Vagina (tissue), 2 donors: ENCODE measurements around the gene SLC24A3.

ENCODE experiments used
- POLR2A ChIP-seq, 2 donors: fragments of 450-650 bp; IDR thresholded peaks; one replicate each; pipeline ENCODE4 v1.6.1; 2017; ENCODE audit warnings: antibody characterized with exemption in 2 of 2, mild to moderate bottlenecking in 2 of 2, moderate library complexity in 2 of 2
- POLR2AphosphoS5 ChIP-seq, 2 donors: sonication (generic); formaldehyde crosslinking; IDR thresholded peaks; one replicate each; pipeline ENCODE4 v1.9.0; 2017; ENCODE audit warnings: antibody characterized with exemption in 2 of 2, mild to moderate bottlenecking in 2 of 2, low read depth in 1 of 2; ENCODE audit not compliant: insufficient read depth in 1 of 2
- TF ChIP-seq, protein P1 (sequence below), 3 experiments: fragments of 450-650 bp in 2 of 3; fragments of 200-600 bp in 1 of 3; sonication (generic) in 1 of 3; IDR thresholded peaks; one replicate each; pipeline ENCODE4 v1.5.1; 2017 to 2019; ENCODE audit warnings: antibody characterized with exemption in 3 of 3, mild to moderate bottlenecking in 2 of 3, moderate library complexity in 2 of 3

GRCh38 chr20:19741924-19742323 lies 529.5 kb downstream of the SLC24A3 start:
- TF ChIP-seq POLR2AphosphoS5 (IDR thresholded peaks at IDR 0.05; ENCODE audit: insufficient read depth in 1 of 2, low read depth in 1 of 2) (no peak), POLR2A (IDR thresholded peaks at IDR 0.05) (no peak)
- TF ChIP-seq, protein P1, sequence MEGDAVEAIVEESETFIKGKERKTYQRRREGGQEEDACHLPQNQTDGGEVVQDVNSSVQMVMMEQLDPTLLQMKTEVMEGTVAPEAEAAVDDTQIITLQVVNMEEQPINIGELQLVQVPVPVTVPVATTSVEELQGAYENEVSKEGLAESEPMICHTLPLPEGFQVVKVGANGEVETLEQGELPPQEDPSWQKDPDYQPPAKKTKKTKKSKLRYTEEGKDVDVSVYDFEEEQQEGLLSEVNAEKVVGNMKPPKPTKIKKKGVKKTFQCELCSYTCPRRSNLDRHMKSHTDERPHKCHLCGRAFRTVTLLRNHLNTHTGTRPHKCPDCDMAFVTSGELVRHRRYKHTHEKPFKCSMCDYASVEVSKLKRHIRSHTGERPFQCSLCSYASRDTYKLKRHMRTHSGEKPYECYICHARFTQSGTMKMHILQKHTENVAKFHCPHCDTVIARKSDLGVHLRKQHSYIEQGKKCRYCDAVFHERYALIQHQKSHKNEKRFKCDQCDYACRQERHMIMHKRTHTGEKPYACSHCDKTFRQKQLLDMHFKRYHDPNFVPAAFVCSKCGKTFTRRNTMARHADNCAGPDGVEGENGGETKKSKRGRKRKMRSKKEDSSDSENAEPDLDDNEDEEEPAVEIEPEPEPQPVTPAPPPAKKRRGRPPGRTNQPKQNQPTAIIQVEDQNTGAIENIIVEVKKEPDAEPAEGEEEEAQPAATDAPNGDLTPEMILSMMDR (IDR thresholded peaks at IDR 0.05), result no peak
